ENCODE results near the gene HMCES.

HMCES gene

GRCh38 chr3:129349791-129350190, 71.1 kb downstream of the HMCES start:
- DNase-seq, result no peak

GRCh38 chr3:129352045-129352444, 73.4 kb downstream of the HMCES start:
- no peak for DNase-seq

- DNase-seq, result no peak
Measured at GRCh38 chr3:129352650-129353588, 74.2 kb downstream of the HMCES start.

GRCh38 chr3:129353589-129353941, 74.9 kb downstream of the HMCES start:
- DNase-seq, result no peak

Measured in NCI-H2029 treated with DMSO at 0.1 percent for 48 hours (cell line).